GM20000 (cell line): Measurements from ENCODE around the gene INTS14.

Experiments used
- DNase-seq: peaks from one replicate; pipeline ENCODE4 v3.0.0; 2012; ENCODE audit warnings: low spot score
- TF ChIP-seq, protein P1 (sequence below): IDR thresholded peaks from 2 replicates; pipeline ENCODE4 v1.5.1; 2012; ENCODE audit warnings: mild to moderate bottlenecking, control low read depth; ENCODE audit errors: extremely low read depth, missing control alignments

INTS14 gene

GRCh38 chr15:65530318-65531111, 80.4 kb downstream of the INTS14 start, which contains the start of gene HACD3:
HACD3 (plus strand) TSS chr15:65530463; CDS start chr15:65530632, 169 bp downstream.
- TF ChIP-seq, protein P1, sequence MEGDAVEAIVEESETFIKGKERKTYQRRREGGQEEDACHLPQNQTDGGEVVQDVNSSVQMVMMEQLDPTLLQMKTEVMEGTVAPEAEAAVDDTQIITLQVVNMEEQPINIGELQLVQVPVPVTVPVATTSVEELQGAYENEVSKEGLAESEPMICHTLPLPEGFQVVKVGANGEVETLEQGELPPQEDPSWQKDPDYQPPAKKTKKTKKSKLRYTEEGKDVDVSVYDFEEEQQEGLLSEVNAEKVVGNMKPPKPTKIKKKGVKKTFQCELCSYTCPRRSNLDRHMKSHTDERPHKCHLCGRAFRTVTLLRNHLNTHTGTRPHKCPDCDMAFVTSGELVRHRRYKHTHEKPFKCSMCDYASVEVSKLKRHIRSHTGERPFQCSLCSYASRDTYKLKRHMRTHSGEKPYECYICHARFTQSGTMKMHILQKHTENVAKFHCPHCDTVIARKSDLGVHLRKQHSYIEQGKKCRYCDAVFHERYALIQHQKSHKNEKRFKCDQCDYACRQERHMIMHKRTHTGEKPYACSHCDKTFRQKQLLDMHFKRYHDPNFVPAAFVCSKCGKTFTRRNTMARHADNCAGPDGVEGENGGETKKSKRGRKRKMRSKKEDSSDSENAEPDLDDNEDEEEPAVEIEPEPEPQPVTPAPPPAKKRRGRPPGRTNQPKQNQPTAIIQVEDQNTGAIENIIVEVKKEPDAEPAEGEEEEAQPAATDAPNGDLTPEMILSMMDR: no peak
- DNase-seq: peak; percentile 98

DNA sequence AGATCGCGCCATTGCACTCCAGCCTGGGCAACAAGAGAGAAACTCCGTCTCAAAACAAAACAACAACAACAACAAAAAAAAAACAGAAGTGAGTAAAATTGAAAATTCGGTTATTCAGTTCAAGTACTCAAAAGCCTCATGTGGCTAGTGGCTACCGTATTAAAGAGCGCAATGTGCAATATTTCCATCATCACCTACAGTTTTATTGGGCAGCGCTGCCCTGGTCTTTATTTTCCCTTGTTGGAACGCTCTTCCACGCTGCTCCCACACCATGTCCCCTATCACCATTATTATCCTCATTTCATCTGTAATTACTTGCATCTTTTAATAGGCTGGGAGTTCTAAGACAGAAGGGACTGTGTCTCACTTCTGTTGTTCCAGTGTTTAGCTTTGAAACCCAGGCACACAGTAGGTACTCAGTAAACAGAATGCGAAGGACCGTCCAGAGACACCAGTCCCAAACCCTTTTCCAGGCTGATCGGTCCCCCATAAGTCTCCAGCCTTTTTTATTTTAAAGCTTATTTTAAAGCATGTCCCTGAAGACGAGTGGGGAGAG, 81.1 kb downstream of the INTS14 start:
- TF ChIP-seq, protein P1: no peak
- DNase-seq: no peak
